ENCODE results near the gene PGM3. TPM values are rescaled to one million over a fixed set of nuclear protein-coding genes. Genes with fewer than 3 reads are reported as not detected.

The PGM3 gene
- total RNA-seq, 3 donors from 2014 or later = 21.3 to 41.0 (median 24.9) TPM

GRCh38 chr6:83153883-83154521 is 39.1 kb downstream of the PGM3 start:
- Histone ChIP-seq H3K4me1 (no peaks in the 10 kb centered on the region), H3K4me3 (no peak overlapping the region), H3K36me3 (peaks cover 9% of the 10 kb centered on the region), H3K27me3 (no peaks in the 10 kb centered on the region), H3K27ac (no peak overlapping the region), H3K9me3 (no peaks in the 10 kb centered on the region)
- no peak for TF ChIP-seq CTCF (IDR thresholded peaks at IDR 0.05)
- TF ChIP-seq POLR2A (IDR thresholded peaks at IDR 0.05) = no peak
- no peak for TF ChIP-seq POLR2AphosphoS5 (IDR thresholded peaks at IDR 0.05)
- intact Hi-C loops (cut with DNase I; ENCODE audit: low total_unique reads) = no loop called here
- DNase-seq (ENCODE audit: low spot score in 2 of 2) = no peak

- TF ChIP-seq POLR2A (IDR thresholded peaks at IDR 0.05) (no peak), CTCF (IDR thresholded peaks at IDR 0.05) (no peak), POLR2AphosphoS5 (IDR thresholded peaks at IDR 0.05) (no peak)
- intact Hi-C loops (cut with DNase I; ENCODE audit: low total_unique reads) = no loop called here
Observed at GRCh38 chr6:83152913-83153312, 40.2 kb downstream of the PGM3 start.

GRCh38 chr6:83151114-83151513 is 42.0 kb downstream of the PGM3 start:
- Histone ChIP-seq H3K36me3 (peaks cover 5% of the 10 kb centered on the region), H3K27me3 (no peaks in the 10 kb centered on the region), H3K4me1 (no peaks in the 10 kb centered on the region), H3K4me3 (no peak overlapping the region), H3K9me3 (no peaks in the 10 kb centered on the region), H3K27ac (no peak overlapping the region)
- no peak for DNase-seq (ENCODE audit: low spot score in 2 of 2)
- intact Hi-C loops (cut with DNase I; ENCODE audit: low total_unique reads) = no loop called here
- no peak for TF ChIP-seq CTCF (IDR thresholded peaks at IDR 0.05)
- TF ChIP-seq POLR2AphosphoS5 (IDR thresholded peaks at IDR 0.05) = no peak
- TF ChIP-seq POLR2A (IDR thresholded peaks at IDR 0.05) = no peak

More at GRCh38 chr6:83152913-83153312, 40.2 kb downstream of the PGM3 start:
- Histone ChIP-seq H3K27ac (no peak overlapping the region), H3K4me1 (no peaks in the 10 kb centered on the region), H3K4me3 (no peak overlapping the region), H3K36me3 (peaks cover 10% of the 10 kb centered on the region), H3K27me3 (no peaks in the 10 kb centered on the region), H3K9me3 (no peaks in the 10 kb centered on the region)
- DNase-seq (ENCODE audit: low spot score in 2 of 2) = no peak

- H3K27ac ChIP-seq = no peak overlapping the region
- H3K4me1 ChIP-seq = no peaks in the 10 kb centered on the region
- H3K36me3 ChIP-seq = peaks cover 2% of the 10 kb centered on the region
- intact Hi-C loops (cut with DNase I; ENCODE audit: low total_unique reads) = no loop called here
- H3K27me3 ChIP-seq = no peaks in the 10 kb centered on the region
- DNase-seq (ENCODE audit: low spot score in 2 of 2) = no peak
- no peaks in the 10 kb centered on the region for H3K9me3 ChIP-seq
- TF ChIP-seq POLR2AphosphoS5 (IDR thresholded peaks at IDR 0.05) (no peak), CTCF (IDR thresholded peaks at IDR 0.05) (no peak), POLR2A (IDR thresholded peaks at IDR 0.05) (no peak)
- H3K4me3 ChIP-seq = no peak overlapping the region
Observed at GRCh38 chr6:83138758-83139157, 54.3 kb downstream of the PGM3 start.

GRCh38 chr6:83138118-83138722 is 54.8 kb downstream of the PGM3 start:
- Histone ChIP-seq H3K4me1 (no peaks in the 10 kb centered on the region), H3K36me3 (peaks cover 4% of the 10 kb centered on the region), H3K4me3 (no peak overlapping the region), H3K9me3 (no peaks in the 10 kb centered on the region), H3K27me3 (no peaks in the 10 kb centered on the region), H3K27ac (no peak overlapping the region)
- TF ChIP-seq POLR2A (IDR thresholded peaks at IDR 0.05) = no peak
- TF ChIP-seq CTCF (IDR thresholded peaks at IDR 0.05) = no peak
- no peak for TF ChIP-seq POLR2AphosphoS5 (IDR thresholded peaks at IDR 0.05)
- intact Hi-C loops (cut with DNase I; ENCODE audit: low total_unique reads) = no loop called here
- no peak for DNase-seq (ENCODE audit: low spot score in 2 of 2)
